Progenitor cell of endocrine pancreas (in vitro differentiated cells): ENCODE data around the gene C11orf86. TPM values are rescaled to one million over a fixed set of nuclear protein-coding genes. Genes with fewer than 3 reads are reported as not detected.

Source experiments
- DNase-seq: peaks from one replicate; pipeline ENCODE4 v3.0.0; 2021; ENCODE audit warnings: low spot score; ENCODE audit not compliant: unreplicated experiment
- H3K27ac Mint-ChIP-seq: 2 replicates; pipeline ENCODE4 v1.8.0; 2021; ENCODE audit warnings: mild to moderate bottlenecking, moderate library complexity, mixed read lengths
- H3K27me3 Mint-ChIP-seq: 2 replicates; pipeline ENCODE4 v1.8.0; 2021; ENCODE audit warnings: mixed read lengths
- H3K36me3 Mint-ChIP-seq: 2 replicates; pipeline ENCODE4 v1.8.0; 2022; ENCODE audit warnings: mixed read lengths; ENCODE audit not compliant: insufficient read depth
- H3K4me1 Mint-ChIP-seq: 2 replicates; pipeline ENCODE4 v1.8.0; 2021; ENCODE audit warnings: low read depth, mixed read lengths
- H3K4me3 Mint-ChIP-seq: 2 replicates; pipeline ENCODE4 v1.8.0; 2021; ENCODE audit warnings: low read depth, mild to moderate bottlenecking, moderate library complexity, mixed read lengths
- H3K9me3 Mint-ChIP-seq: 2 replicates; pipeline ENCODE4 v1.8.0; 2021; ENCODE audit warnings: low read depth, mixed read lengths
- CTCF ChIP-seq: fragments of 200-600 bp; sonication (generic); IDR thresholded peaks from one replicate; pipeline ENCODE4 v1.5.0; 2021; ENCODE audit warnings: antibody characterized with exemption, mild to moderate bottlenecking; ENCODE audit not compliant: unreplicated experiment
- total RNA-seq: library from RNA; stranded (reverse); gene quantifications from 2 replicates; pipeline ENCODE4 v1.2.1, GENCODE V29; 2021

C11orf86 gene
- total RNA-seq, 1 donor from 2014 or later, result not detected

- no peaks in the 10 kb centered on the region for H3K36me3 Mint-ChIP-seq
- DNase-seq, result no peak
These were observed 3.6 kb downstream of the C11orf86 start for GRCh38 chr11:66978717-66979116.

GRCh38 chr11:66979336-66979980 is 4.4 kb downstream of the C11orf86 start:
- no peak overlapping the region for H3K27ac Mint-ChIP-seq

More at GRCh38 chr11:66978717-66979116, 3.6 kb downstream of the C11orf86 start:
- no peaks in the 10 kb centered on the region for H3K4me1 Mint-ChIP-seq
- H3K27me3 Mint-ChIP-seq, result peaks cover 4% of the 10 kb centered on the region
- TF ChIP-seq CTCF, result no peak
- no peak overlapping the region for H3K4me3 Mint-ChIP-seq
- no peaks in the 10 kb centered on the region for H3K9me3 Mint-ChIP-seq
- no peak overlapping the region for H3K27ac Mint-ChIP-seq

DNA sequence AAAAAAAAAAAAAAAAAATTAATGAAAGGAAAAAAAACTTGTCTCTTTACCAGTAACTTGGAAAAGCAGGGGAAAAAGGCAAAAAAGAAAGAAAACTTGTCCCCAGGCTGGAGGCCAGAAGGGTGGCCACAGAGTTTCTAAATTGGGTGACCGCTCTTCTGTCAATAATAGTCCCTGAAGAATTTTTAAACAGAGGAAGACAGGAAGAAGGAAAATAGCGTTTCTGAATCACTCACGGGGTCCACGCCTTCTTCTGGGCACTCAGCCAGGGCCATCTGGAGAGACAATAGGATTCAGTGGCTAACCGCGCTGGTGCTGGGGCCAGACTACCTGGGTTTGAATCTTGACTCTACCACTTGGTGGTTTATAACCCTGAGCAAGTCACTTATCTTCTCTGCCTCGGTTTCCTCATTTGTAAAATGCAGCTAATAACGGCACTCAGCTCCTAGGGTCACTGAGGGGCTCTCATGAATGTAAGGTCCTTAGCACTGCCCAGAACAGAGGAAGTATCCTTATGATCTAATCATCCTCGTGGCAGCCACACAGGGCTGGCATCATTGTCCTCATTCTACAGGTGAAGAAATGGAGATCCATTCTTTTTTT is 7.0 kb downstream of the C11orf86 start:
- H3K27ac Mint-ChIP-seq, result no peak overlapping the region
- peaks cover 7% of the 10 kb centered on the region for H3K27me3 Mint-ChIP-seq
- TF ChIP-seq CTCF, result no peak
- H3K4me3 Mint-ChIP-seq, result no peak overlapping the region
- no peaks in the 10 kb centered on the region for H3K9me3 Mint-ChIP-seq
- no peaks in the 10 kb centered on the region for H3K36me3 Mint-ChIP-seq
- H3K4me1 Mint-ChIP-seq, result no peaks in the 10 kb centered on the region
- DNase-seq, result no peak

More at GRCh38 chr11:66979336-66979980, 4.4 kb downstream of the C11orf86 start:
- no peaks in the 10 kb centered on the region for H3K9me3 Mint-ChIP-seq
- DNase-seq, result no peak
- no peak overlapping the region for H3K4me3 Mint-ChIP-seq
- peaks cover 4% of the 10 kb centered on the region for H3K27me3 Mint-ChIP-seq
- H3K4me1 Mint-ChIP-seq, result no peaks in the 10 kb centered on the region
- no peaks in the 10 kb centered on the region for H3K36me3 Mint-ChIP-seq
- TF ChIP-seq CTCF, result no peak

DNA sequence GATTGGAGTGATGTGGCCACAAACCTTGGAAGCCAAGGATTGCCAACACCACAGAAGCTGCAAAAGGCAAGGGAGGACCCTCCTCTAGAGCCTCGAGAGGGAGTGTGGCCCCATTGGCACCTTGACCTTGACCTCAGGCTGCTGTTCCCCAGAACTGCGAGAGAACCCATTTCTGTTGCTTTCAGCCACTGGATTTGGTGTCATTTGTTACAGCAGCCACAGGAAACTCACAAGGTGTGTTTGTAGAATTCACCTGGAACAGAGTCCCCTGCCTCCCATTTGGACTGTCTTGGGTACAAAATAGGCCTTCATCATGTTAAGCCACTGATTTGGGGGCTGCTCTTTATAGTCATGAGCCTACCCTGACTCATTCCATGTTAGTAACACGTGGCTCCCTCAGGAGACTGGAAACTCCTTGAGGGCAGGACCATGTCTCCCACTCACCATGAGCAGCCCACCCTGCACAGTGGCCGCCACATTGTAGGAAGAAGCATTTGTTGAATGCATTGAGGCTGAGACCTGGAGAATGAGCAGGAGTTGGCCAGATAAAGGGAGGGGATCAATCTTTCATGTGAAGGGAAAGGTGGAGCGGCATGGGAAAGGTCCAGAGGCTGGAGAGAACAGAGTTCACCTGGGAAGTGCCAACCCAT is 8.3 kb downstream of the C11orf86 start:
- TF ChIP-seq CTCF, result no peak
- no peak for DNase-seq

DNA sequence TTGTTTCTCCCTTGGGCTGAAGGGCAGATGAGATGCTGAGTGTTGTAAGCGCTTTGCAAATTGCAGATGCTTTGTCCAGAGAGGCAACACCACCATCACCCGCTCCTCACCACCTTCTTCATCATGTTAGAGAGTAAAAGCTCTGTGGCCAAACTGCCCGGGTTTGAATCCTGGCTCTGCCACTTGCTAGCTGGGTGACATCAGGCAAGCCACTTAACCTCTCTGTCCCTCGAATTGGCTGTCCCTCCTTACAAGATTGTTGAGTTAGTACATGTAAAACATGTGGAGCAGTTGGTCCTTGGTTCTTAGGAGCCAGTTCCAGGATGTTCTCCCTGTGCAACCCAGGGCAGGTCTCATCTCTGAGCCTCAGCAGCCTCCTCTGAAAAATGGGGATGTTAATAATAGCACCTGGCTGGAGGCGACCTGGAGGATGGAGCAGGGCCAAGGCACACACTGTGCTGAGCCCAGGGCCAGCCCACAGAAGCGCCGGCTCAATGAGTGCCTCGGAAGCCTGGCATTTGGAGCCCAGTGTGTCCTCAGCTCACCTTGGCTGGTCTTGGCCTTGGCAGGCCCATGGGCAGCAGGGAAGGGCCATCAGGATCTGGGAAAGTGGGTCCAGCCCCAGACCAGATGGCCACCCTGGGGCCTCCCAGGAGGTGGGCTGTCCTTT is 10.5 kb downstream of the C11orf86 start:
- Mint-ChIP-seq H3K9me3 (no peaks in the 10 kb centered on the region), H3K4me3 (no peak overlapping the region), H3K4me1 (no peaks in the 10 kb centered on the region), H3K27ac (no peak overlapping the region), H3K27me3 (peaks cover 12% of the 10 kb centered on the region), H3K36me3 (no peaks in the 10 kb centered on the region)
- TF ChIP-seq CTCF, result no peak
- no peak for DNase-seq

More for the DNA sequence above, 8.3 kb downstream of the C11orf86 start:
- H3K27ac Mint-ChIP-seq, result no peak overlapping the region
- H3K4me1 Mint-ChIP-seq, result no peaks in the 10 kb centered on the region
- H3K4me3 Mint-ChIP-seq, result no peak overlapping the region
- H3K27me3 Mint-ChIP-seq, result peaks cover 11% of the 10 kb centered on the region
- no peaks in the 10 kb centered on the region for H3K36me3 Mint-ChIP-seq
- no peaks in the 10 kb centered on the region for H3K9me3 Mint-ChIP-seq
